HepG2 (cell line): Measurements from ENCODE around the gene HLA-G.

Experiments used
- CAMTA2 ChIP-seq: sonication (generic); formaldehyde crosslinking; IDR thresholded peaks from 2 replicates; pipeline ENCODE4 v1.4.0; 2020; ENCODE audit warnings: mild to moderate bottlenecking, missing genetic modification reagents, borderline replicate concordance
- GABPB1 ChIP-seq: IDR thresholded peaks from 2 replicates; pipeline ENCODE4 v1.6.1; 2016; ENCODE audit warnings: mild to moderate bottlenecking, missing genetic modification reagents, moderate library complexity, missing compliant biosample characterization
- MXI1 ChIP-seq: IDR thresholded peaks from 3 replicates; pipeline ENCODE4 v1.6.1; 2012; ENCODE audit warnings: low read depth, low read length, inconsistent platforms, borderline replicate concordance
- NFYC ChIP-seq: IDR thresholded peaks from 2 replicates; pipeline ENCODE4 v1.6.1; 2016; ENCODE audit warnings: missing genetic modification reagents, missing compliant biosample characterization
- NRL ChIP-seq: sonication (generic); formaldehyde crosslinking; IDR thresholded peaks from 2 replicates; pipeline ENCODE4 v1.5.0; 2020; ENCODE audit warnings: missing genetic modification reagents, mild to moderate bottlenecking, moderate library complexity, borderline replicate concordance

DNA sequence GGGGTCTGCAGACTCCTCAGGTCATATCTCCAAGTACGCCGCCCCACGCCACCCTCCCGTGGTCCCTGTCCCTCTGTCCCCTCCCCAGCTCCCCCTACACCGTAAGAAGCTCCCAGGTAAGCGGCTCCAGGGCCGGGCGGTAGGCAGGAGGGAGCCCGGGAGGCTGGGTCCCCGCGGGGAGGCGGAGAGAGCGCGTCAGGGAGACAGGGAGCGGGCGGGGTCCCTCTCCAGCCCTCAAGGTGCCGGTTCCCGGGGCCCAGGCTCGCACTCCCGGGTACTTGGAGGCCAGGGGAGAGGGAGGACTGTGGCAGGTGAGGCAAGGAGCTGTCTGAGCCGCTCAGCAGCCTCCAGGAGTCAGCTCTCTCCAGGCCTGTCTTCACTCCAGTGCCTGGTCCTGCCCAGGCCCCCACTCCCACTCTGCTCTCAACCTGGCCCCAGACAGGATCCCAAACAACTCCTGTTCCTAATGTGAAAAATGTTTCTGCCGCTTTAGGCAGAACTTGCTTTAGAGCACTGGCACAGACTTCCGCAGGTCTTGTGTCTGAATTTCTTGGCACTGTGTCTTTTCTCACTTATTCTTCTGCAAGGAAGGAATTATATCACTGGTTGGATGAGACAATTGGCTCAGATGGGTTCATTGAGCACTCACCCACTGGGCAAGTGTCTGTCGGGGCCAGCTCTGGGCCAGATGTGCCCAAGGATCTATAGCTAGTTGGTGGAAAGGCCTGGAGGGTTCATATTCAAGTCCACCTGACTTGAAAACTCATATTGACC, 36.6 kb downstream of the HLA-G start:
- TF ChIP-seq MXI1 (no peak), CAMTA2 (CRISPR knock-in tag) (no peak), GABPB1 (CRISPR knock-in tag) (no peak), NFYC (no peak), NRL (no peak)
